Brain pericyte (primary cell): ENCODE data around the gene RILPL1.

Source experiments
- DNase-seq: peaks from one replicate; pipeline ENCODE4 v3.0.0-alpha.2; 2012; ENCODE audit warnings: low read depth, low spot score

Gene RILPL1

GRCh38 chr12:123428591-123428990 lies 104.9 kb downstream of the RILPL1 start:
- DNase-seq, result no peak

GRCh38 chr12:123427036-123427769 lies 106.3 kb downstream of the RILPL1 start:
- DNase-seq, result no peak

- no peak for DNase-seq
Observed at GRCh38 chr12:123421314-123421713, 112.2 kb downstream of the RILPL1 start.
